GM12874 (cell line): Measurements from ENCODE around the gene DPF3.

ENCODE experiments used
- TF ChIP-seq, protein P1 (sequence below): IDR thresholded peaks from 2 replicates; pipeline ENCODE4 v1.5.1; 2011; ENCODE audit warnings: low read depth, mild to moderate bottlenecking, control low read depth, low read length, moderate library complexity; ENCODE audit not compliant: insufficient read depth

DPF3 gene

DNA sequence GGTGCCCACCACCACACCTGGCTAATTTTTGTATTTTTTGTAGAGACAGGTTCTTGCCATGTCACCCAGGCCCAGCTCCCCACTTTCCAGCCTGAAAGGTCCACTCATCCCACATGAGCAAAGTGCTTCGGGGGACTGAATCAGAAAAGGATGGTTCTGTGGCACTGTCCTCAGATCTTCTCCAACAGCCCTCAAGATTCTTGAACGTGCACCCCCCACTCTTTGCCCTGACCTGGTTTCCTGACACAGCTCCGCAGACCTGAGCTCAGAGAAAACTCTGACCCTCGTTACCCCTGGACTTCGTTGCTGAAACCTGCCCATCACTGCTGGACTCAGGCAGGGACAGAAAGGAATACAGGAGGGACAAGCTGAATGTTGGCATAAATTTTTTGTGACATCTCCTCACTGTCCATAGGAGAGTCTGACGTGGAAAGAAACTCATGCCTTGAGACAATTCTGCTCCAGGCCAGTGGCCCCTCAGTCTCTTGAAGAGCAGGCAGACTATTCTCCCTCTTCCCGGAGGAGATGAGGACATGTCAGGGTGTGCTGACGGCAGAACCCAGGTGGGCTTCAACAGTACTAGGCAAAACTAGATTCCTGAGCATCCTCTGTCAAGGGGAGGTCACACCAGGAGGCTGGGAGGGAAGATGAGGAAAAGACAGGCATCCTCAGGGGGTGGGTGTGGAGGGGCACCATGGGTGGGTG lies 149.3 kb downstream of the DPF3 start:
- TF ChIP-seq, protein P1, sequence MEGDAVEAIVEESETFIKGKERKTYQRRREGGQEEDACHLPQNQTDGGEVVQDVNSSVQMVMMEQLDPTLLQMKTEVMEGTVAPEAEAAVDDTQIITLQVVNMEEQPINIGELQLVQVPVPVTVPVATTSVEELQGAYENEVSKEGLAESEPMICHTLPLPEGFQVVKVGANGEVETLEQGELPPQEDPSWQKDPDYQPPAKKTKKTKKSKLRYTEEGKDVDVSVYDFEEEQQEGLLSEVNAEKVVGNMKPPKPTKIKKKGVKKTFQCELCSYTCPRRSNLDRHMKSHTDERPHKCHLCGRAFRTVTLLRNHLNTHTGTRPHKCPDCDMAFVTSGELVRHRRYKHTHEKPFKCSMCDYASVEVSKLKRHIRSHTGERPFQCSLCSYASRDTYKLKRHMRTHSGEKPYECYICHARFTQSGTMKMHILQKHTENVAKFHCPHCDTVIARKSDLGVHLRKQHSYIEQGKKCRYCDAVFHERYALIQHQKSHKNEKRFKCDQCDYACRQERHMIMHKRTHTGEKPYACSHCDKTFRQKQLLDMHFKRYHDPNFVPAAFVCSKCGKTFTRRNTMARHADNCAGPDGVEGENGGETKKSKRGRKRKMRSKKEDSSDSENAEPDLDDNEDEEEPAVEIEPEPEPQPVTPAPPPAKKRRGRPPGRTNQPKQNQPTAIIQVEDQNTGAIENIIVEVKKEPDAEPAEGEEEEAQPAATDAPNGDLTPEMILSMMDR: no peak

DNA sequence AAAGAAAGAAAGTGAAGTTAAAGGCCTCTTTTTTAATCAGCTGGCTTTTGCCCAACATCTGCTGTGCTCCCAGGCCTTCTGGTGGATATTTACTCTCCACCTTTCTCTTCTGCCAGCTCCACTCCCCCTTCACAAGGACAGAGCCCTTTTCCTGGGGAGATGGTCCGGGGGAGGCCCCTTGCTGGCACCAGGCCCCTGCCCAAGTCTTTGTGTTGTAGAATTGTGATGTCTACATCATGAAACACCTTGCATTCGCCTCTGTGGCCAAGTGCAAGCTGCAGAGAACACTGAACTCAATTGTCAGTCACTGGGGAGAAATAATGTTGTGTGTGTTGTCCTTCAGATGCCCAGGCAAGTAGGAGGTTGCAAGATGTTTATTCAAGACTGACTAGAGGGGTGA lies 150.3 kb downstream of the DPF3 start:
- TF ChIP-seq, protein P1: no peak

DNA sequence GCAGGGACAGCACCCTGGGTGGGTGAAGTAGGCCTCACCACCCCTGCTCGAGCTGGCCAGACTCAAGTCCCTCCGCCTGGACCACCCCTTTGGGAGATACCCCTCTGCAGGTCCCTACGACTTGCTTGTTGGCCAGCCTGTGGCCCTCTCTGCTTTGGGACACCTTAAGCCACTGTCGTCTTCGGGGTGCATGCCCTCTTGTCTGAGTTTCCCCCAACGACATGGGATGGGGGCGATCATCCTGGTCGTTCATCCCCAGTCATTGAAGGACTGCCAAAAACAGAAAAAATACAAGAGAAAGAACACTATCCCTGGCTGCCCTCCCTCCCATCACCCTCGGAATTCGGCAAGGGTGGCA lies 151.1 kb downstream of the DPF3 start:
- TF ChIP-seq, protein P1: no peak

DNA sequence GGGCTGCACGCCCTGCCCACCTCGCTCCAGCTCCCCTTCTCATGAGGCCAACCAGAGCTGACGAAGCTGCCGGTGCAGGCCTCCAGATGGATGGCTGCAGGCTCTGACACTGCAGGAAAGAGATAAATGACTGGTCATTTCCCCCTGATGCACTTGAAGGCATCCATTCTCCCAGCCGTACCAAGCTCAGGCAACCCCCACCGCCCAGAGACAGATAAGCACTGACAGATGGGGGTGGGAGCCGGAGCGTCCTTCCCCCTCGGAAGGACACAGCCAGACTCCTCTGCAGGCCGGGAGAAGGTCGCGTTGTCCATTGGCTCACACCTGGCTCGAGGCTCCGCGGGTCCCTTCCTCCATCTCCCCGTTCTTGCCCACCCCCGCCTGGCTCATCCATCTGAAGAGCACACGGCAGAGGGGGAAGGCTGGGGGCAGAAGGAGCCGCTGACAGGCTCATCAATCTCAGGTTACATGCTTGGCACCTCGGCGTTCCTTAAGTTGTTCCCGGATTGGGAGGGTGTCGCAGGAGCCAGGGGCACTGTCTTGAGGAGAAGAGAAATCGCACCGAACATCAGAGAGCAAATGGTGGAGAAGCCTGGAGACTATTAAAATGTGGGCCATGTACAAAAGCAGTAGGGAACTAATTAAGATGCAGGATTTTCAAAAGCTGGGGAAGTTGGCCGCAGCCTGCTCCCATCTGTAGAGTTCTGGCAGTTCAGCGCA lies 151.6 kb downstream of the DPF3 start:
- TF ChIP-seq, protein P1: no peak

DNA sequence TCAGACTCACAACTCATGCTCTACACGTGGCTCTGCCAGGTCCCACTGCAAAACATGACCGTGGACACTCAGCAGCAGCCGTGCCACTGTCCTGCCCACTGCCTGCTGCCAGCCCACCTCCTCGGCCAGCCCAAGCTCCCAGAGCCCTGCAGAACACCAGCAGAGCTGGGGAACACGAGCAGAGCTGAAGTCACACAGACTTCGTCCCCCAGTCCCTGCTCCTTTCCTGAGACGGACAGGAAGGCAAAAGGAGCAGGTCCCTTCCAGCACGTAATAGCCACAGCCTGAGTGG lies 152.1 kb downstream of the DPF3 start:
- TF ChIP-seq, protein P1: no peak

DNA sequence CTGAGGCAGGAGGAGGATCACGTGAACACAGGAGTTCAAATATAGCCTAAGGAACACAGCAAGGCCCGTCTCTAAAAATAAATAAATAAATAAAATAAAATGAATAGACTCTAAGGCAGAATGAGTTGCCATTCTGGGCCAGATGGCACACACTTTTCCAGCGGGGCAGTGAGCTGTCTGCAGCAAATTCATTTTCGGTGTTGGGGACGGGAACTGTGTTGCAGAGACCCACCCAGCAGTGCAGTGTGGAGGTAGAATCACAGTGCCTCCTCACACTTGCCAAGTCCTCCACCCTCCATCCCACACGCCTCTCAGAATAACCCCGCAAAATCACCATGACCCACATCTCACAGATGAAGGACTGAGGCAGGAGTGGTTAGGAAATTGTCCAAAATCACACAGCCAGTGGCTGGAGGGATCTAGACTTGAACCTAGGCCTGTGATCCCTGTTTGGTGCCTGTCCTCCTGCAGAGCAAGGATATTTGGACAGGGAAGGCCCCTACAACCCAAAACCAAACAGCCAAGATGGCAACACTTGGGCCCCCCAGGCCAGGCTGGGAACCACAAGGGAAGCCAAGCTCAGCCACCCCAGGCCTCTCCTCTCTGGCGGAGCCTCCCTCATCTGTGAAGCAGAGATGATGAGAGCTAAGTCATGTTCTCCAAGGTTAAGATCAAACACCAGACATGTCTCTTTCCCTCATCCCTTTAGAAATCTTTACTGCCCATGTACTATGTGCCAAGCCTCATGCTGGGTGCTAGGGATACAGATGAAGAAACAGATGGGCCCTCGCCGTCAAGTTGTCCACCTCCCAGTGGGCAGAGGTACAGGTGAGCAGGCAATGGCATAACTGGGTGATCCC lies 152.7 kb downstream of the DPF3 start:
- TF ChIP-seq, protein P1: no peak

DNA sequence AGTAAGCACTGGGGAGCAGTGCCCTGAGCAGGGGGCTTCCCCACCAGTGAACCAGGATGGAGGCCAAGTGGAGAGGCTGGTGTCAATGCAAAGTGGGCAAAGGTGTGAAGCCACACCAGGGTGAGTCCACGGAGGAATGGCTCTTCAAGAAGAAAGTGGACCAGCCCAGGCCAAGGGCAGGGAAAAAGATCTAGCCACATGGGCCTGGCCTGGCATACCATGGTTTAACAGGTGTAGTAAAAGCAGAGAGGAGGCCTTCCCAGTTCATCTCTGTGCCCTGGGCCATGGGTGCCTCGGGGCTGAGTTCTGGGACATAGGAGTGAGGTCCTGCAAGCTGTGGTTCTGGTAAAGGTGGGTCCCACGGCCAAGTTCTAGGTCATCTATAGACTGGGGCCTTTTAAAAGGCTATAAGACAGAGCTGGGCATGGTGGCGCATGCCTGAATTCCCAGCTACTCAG lies 153.4 kb downstream of the DPF3 start:
- TF ChIP-seq, protein P1: no peak
